Measurements from ENCODE around the gene ABL1. TPM values are rescaled to one million over a fixed set of nuclear protein-coding genes. Genes with fewer than 3 reads are reported as not detected.

ABL1 gene
- total RNA-seq, 4 donors from 2014 or later = 90.9 to 151 (median 133) TPM

DNA sequence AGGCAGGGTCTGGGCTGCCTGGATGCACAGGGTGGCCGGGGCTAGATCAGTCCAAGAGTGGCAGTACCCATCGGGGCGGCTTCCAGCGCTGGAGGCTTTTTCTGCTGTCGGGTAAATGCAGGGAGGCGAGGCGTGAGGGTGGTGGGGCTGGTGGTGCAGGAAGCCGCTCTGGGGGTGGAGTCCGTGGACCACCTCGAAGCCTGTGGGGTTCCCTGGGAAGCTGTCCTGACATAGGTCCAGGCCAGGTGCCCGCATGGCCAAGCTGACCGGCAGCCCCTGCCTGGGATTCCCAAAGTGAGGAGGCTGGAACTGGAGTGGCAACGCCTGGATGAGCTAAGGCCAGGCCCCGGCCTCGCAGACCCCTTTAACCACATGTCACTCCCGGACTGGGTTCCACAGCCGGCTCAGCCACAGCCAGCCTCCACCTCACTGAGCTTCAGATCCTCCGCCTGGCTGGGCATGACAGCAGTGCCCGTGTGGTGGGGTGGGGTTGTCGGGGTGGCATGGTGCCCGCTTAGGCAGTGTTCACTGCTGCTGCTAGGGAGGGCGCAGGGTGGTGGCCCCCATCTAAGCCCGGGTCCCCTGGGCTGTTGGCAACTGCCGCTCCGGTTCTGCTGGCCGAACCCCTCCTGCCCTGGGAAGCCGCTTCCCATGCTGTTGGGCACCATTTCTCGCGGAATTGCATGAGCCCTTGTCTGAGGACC, 62.9 kb downstream of the ABL1 start:
- Histone ChIP-seq H3K27me3 (peaks cover 0 to 57% (median 11%) of the 10 kb centered on the region in 4 donors), H3K9me3 (no peaks in the 10 kb centered on the region), H3K4me3 (no peak overlapping the region), H3K27ac (replicated peaks in 1 of 4) (no peak overlapping the region), H3K36me3 (peaks cover 4 to 10% (median 6%) of the 10 kb centered on the region in 4 donors), H3K4me1 (peaks cover 12 to 39% (median 32%) of the 10 kb centered on the region in 4 donors)
- TF ChIP-seq POLR2AphosphoS5 (IDR thresholded peaks at IDR 0.05) = no peak
- no peak for TF ChIP-seq POLR2A (IDR thresholded peaks at IDR 0.05; ENCODE audit: low read depth)
- TF ChIP-seq, protein P1, sequence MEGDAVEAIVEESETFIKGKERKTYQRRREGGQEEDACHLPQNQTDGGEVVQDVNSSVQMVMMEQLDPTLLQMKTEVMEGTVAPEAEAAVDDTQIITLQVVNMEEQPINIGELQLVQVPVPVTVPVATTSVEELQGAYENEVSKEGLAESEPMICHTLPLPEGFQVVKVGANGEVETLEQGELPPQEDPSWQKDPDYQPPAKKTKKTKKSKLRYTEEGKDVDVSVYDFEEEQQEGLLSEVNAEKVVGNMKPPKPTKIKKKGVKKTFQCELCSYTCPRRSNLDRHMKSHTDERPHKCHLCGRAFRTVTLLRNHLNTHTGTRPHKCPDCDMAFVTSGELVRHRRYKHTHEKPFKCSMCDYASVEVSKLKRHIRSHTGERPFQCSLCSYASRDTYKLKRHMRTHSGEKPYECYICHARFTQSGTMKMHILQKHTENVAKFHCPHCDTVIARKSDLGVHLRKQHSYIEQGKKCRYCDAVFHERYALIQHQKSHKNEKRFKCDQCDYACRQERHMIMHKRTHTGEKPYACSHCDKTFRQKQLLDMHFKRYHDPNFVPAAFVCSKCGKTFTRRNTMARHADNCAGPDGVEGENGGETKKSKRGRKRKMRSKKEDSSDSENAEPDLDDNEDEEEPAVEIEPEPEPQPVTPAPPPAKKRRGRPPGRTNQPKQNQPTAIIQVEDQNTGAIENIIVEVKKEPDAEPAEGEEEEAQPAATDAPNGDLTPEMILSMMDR (IDR thresholded peaks at IDR 0.05) = no peak
- no peak for TF ChIP-seq EP300 (IDR thresholded peaks at IDR 0.05)
- WGBS = 90% methylated on average over 4 of the region's 29 CpGs
- no peak for DNase-seq (ENCODE audit: extremely low spot score)
- intact Hi-C loops (cut with DNase I) = loop anchor here (10.0 kb wide), 1 partner anchor 147 kb away; no protein-coding TSS in a partner anchor

DNA sequence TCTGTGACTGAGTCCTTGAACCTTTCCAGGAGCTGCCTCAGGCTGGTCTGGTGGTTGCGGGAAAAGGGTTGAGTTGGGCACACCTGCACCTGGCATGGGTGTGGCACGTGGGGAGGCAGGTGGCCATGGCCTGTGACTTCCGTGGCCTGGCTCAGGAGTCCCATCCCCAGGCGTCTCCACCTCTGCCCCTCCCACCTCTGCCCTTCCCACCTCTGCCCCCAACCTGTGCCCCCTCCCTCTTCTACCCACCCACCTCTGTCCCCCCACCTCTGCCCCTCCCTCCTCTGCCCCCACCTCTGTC, 63.4 kb downstream of the ABL1 start:
- Histone ChIP-seq H3K4me3 (no peak overlapping the region), H3K36me3 (peaks cover 0 to 5% (median 1%) of the 10 kb centered on the region in 4 donors), H3K9me3 (no peaks in the 10 kb centered on the region), H3K27me3 (peaks cover 0 to 62% (median 11%) of the 10 kb centered on the region in 4 donors), H3K27ac (replicated peaks in 1 of 4) (no peak overlapping the region), H3K4me1 (peaks cover 7 to 37% (median 28%) of the 10 kb centered on the region in 4 donors)
- DNase-seq (ENCODE audit: extremely low spot score) = no peak
- no CpG with 5 or more reads among the region's 4 CpGs for WGBS
- TF ChIP-seq, protein P1 (IDR thresholded peaks at IDR 0.05) = no peak
- no peak for TF ChIP-seq POLR2A (IDR thresholded peaks at IDR 0.05; ENCODE audit: low read depth)
- no peak for TF ChIP-seq EP300 (IDR thresholded peaks at IDR 0.05)
- no peak for TF ChIP-seq POLR2AphosphoS5 (IDR thresholded peaks at IDR 0.05)
- intact Hi-C loops (cut with DNase I) = loop anchor here (10.0 kb wide), 1 partner anchor 146 kb away; no protein-coding TSS in a partner anchor

DNA sequence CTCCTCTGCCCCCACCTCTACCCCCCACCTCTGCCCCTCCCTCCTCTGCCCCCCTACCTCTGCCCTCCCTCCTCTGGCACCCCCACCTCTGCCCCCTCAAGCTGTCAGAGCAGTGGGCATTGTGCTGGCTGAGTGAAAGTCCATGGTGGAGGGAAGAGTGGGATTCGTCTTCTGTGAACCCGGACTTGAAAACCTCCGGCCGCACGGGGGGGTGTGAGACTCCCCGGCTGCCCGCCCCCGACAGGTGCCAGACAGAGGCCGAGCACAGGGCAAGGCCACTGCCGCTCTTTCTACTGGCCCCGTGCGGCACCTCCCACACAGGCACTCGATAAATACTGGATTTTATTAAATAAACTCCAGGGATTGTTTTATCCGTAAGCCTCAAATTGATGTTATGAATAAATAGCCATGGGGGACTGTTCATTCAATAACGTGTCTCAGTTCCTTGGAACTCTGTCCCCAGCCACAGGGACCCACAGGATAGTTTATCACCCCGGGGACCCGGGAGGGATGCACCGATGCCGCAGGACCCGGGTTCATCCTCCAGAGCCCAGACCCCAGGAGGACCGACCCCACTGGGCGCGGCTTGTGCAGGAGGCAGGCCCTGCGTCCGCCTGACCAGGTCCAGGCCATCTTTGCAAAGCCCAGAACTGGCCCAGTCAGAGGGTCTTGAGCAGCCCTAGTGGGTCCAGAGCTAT, 64.1 kb downstream of the ABL1 start:
- Histone ChIP-seq H3K27ac (replicated peaks in 1 of 4) (no peak overlapping the region), H3K9me3 (no peaks in the 10 kb centered on the region), H3K36me3 (no peaks in the 10 kb centered on the region), H3K27me3 (peaks cover 0 to 69% (median 11%) of the 10 kb centered on the region in 4 donors), H3K4me3 (no peak overlapping the region), H3K4me1 (peaks cover 7 to 30% (median 21%) of the 10 kb centered on the region in 4 donors)
- DNase-seq (ENCODE audit: extremely low spot score) = no peak
- TF ChIP-seq POLR2A (IDR thresholded peaks at IDR 0.05; ENCODE audit: low read depth) (no peak), EP300 (IDR thresholded peaks at IDR 0.05) (no peak), POLR2AphosphoS5 (IDR thresholded peaks at IDR 0.05) (no peak)
- TF ChIP-seq, protein P1 (IDR thresholded peaks at IDR 0.05) = no peak
- intact Hi-C loops (cut with DNase I) = loop anchor here (10.0 kb wide), 1 partner anchor 146 kb away; no protein-coding TSS in a partner anchor
- 76% methylated on average over 7 of the region's 25 CpGs for WGBS

GRCh38 chr9:130900701-130901497, 65.8 kb downstream of the ABL1 start:
- DNase-seq (ENCODE audit: extremely low spot score) = no peak
- intact Hi-C loops (cut with DNase I) = no loop called here
- H3K4me1 ChIP-seq = peaks cover 0 to 13% (median 4%) of the 10 kb centered on the region in 4 donors
- no peak overlapping the region for H3K4me3 ChIP-seq
- H3K36me3 ChIP-seq = no peaks in the 10 kb centered on the region
- WGBS = 73% methylated on average over 10 of the region's 17 CpGs
- no peak overlapping the region for H3K27ac ChIP-seq (replicated peaks in 1 of 4)
- TF ChIP-seq, protein P1 (IDR thresholded peaks at IDR 0.05) = no peak
- TF ChIP-seq POLR2A (IDR thresholded peaks at IDR 0.05; ENCODE audit: low read depth) = no peak
- TF ChIP-seq EP300 (IDR thresholded peaks at IDR 0.05) = no peak
- TF ChIP-seq POLR2AphosphoS5 (IDR thresholded peaks at IDR 0.05) = no peak
- H3K9me3 ChIP-seq = no peaks in the 10 kb centered on the region
- H3K27me3 ChIP-seq = peaks cover 0 to 74% (median 11%) of the 10 kb centered on the region in 4 donors
